OCI-LY7 (cell line): ENCODE measurements around the gene RHBDF1.

Experiments used
- CTCF ChIP-seq: fragments of 200-600 bp; sonication (generic); conservative IDR thresholded peaks from 2 replicates; pipeline ENCODE4 v1.5.1; 2014; ENCODE audit warnings: mild to moderate bottlenecking, antibody characterized with exemption, low read length, moderate library complexity, mixed read lengths
- EZH2phosphoT487 ChIP-seq: fragments of 200-600 bp; sonication (generic); IDR thresholded peaks from 2 replicates; pipeline ENCODE4 v1.6.1; 2018; ENCODE audit warnings: low read depth, borderline replicate concordance, mild to moderate bottlenecking, mixed run types, antibody characterized with exemption, low read length, moderate library complexity, mixed read lengths

DNA sequence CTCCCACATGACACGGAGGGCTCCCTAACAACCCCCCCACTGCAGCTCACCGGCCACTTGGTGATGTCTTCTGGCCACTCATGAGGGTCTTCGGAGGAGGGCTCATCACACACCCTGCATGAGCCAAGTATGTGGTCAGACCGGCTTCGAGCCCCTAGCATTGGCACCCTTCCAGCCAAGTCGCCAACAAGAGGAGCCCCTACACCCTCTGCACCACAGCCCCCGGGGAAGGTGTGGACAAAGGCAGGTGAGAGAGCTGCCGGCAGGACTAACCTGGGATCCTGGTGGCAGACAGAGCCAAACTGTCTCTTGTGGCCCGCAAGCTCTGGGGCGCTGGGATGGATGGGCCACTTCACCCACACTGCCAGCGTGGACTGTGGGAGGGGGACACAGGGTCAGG lies 12.3 kb downstream of the RHBDF1 start:
- TF ChIP-seq CTCF, result no peak
- TF ChIP-seq EZH2phosphoT487, result no peak
